HG02798 (cell line): ENCODE data around the gene IGF1R.

Experiments
- ATAC-seq: cut with Tn5 transposase; IDR thresholded peaks from one replicate; pipeline ENCODE4 v1.9.1; 2021; ENCODE audit warnings: mild to moderate bottlenecking; ENCODE audit not compliant: unreplicated experiment, poor library complexity

IGF1R gene

DNA sequence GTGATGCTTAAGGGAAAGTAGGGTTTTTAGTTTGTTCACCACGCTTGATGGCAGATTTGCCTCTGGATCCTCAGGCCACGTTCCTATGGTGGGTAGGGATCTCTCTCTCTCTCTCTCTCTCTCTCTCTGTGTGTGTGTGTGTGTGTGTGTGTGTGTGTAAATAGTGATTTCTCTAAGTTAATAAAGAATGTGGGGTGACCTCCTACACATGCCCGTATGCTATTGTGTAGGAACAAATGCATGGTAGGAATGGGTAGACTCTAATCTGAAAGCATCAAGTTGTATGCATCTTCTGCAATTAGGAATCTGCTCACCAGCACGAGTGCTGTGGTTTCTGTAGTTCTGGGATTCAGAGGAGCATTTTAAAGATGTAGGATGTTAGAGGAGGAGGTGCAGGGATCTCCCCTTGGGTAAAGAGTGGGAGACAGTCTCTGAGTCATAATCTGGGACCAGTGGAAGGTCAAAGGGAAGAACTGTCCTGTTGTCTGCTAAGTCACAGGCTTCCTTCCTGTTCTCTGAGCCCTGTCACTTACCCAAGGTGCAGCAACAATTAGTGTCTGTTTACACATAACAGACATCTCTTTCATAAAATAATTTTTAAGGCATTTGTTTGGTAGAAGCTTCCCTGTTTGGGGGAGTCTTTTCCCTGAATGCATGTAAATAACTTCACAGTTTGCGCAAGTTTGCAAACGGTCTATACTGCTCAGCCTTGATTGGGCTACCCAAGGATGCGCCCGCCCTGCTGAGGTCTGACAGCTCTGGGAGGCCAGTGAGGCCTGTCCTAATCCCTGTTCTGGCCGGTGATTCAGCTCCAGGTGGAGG, 139.8 kb downstream of the IGF1R start:
- ATAC-seq: no peak

DNA sequence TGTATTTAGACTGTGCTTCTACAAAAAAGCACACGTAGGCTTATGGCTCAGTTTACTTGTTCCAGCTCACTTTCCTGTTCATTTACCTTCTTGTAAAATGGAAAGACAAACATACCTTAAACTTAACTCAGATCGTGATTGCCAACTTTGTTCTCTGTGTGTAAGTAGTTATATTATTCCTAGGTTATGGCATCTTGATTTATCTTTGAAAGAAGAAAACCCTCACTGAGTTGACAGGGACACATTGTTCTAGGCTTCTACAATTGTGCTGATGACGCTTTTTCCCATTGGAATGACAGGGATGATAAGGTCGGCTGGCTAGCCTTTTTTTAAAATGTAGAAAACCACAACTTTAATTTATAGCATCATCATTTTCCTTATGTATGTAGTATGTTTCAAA, 140.7 kb downstream of the IGF1R start:
- no peak for ATAC-seq

DNA sequence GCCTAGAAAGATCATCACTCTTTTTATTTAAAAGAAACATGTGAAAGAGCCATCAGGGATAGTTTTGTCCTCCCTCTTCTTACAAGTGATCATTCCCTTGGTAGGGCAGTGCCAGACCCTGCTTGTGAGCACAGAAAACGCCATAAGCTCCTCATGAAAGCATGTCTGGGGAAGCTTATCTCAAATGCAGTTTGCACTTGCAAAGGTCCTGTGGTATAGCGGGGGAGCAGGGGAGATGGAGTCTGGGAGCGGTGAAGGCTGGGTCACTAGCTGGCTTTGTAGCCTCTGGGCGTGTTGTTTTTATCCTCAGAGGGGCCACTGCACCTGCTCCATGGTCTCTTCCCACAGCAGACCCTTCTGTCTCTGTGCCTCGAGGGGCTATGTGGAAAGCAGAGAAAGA, 141.9 kb downstream of the IGF1R start:
- no peak for ATAC-seq

DNA sequence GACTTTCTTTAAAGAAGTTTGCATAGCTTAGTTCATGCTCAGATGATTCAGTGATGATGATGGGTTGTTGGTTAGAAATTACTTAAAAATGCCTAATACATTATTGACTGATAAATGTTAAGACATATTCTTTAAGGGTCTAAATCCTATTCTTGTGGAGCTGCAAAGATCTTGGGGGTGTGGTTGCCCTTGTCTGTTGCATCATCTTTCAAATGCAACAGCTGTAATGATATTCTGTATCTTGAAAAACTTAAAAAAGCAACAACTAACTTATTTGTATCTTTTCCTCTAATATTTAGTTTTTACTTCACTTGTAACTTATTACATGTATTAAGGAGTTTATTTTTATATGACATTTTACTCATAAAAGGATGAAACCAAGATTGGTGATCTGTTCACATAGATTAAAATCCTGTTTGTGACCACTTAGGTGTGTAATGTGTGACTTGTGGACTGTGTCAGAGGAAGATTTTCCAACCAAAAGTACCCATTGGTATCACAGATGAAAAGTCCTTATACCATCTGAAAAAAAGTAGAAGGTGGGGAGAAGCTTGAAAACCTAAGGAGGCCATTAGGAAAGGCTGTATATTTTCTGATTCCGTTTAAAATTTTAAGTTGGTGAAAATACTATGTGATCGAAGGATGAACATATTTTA, 142.8 kb downstream of the IGF1R start:
- ATAC-seq: no peak

DNA sequence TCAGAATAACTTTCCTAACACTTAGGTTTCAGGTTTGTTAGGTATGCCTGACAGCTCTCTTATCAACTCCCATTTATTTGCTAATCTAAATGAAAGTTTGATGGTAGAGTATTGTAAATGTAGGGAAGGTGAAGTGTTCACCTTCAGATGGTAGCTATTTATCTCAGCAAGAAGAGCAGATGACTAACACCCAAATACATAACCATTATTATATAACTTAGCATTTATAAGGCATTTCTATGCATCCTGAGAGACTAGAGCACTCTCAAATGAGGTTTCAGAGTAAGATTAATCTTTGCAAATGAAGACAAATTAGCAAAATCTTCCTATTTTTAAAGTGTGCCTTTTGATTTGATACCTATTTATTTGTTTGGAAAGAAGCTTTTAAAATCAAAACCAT, 143.8 kb downstream of the IGF1R start:
- no peak for ATAC-seq

DNA sequence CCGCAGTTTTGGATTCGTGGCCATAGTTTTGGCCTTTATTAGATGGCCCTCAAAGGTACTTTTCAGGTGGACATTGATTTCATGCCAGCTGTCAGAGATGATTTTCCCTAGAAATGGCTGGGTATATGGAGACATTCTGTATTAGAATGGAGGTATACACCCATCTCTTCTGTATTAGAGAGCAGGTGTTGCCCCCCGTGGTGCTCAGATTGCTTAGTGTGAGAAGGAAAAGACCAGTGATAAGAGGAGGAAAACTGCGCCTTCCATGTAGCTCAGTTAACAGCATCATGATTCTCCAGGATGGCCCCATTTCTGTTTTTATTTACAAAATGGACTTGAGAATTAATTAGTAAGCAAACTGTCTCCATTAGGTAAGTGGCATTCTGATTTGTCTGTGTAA, 145.9 kb downstream of the IGF1R start:
- ATAC-seq: no peak

DNA sequence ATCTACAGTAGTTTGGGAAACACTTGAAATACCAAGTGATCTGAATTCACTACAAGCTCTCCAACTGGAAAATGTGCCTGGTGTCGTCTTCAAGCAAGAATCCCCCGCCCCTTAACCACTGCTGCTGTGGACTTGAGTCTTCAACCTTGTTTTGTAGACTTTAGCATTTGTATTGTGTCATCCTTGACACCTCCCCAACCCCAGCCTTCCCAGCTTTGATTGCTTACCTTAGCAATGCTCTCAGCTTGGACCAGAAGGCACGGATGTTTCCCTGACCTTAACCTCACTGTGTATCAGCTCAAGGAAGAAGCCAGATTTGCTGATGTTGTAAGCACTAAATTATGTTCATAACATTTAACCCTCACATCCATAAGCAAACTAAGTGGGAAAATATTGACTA, 146.4 kb downstream of the IGF1R start:
- ATAC-seq: no peak

GRCh38 chr15:98795980-98796379, 147.6 kb downstream of the IGF1R start:
- ATAC-seq: no peak

GRCh38 chr15:98796685-98797357, 148.5 kb downstream of the IGF1R start:
- ATAC-seq: no peak

GRCh38 chr15:98798375-98798893, 150.1 kb downstream of the IGF1R start:
- ATAC-seq: no peak

DNA sequence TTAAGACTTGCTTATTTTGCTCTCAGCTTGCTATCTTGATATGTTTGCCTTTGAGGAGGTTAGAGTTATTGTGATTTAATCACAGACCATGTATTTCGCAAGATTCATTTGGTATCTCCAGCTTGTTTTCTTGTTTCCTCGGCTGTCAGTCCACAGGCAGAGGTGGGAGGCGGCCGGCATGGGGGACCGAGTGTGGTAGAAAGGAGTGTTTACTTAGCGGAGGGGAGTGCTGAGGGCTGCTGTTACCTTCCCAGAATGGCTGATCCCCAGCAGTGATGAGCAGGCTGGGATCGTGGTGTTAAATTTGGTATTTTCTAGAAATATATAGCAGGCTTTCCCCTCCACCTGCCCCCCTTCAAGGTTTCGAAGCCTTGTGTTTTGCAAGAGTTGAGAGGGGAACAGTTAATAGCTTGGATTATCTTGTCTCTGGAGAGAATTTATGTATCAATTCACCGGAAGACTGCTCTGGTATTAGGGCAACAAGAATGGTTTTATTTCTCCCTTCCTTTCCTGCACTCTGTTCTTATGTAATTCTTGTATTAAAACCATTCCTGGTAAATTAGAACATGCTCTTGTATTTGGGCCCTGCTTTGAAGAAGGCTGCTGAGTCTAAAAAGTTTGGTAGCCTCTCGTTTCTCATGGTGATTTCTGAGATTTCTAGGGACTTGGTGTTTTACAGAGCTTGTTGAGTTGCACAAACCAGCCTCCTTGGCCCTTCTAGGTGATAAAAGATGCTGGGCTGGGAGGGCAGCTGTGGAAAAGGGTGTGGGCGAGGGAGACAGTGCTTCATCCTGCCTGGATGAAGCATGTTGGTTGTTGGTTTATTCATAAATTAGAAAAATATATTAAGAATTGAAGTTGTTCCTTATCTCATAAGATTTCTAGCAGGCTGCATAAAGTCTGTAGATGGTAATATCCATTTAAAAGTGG, 151.4 kb downstream of the IGF1R start:
- no peak for ATAC-seq

GRCh38 chr15:98800437-98801233, 152.3 kb downstream of the IGF1R start:
- ATAC-seq: no peak

DNA sequence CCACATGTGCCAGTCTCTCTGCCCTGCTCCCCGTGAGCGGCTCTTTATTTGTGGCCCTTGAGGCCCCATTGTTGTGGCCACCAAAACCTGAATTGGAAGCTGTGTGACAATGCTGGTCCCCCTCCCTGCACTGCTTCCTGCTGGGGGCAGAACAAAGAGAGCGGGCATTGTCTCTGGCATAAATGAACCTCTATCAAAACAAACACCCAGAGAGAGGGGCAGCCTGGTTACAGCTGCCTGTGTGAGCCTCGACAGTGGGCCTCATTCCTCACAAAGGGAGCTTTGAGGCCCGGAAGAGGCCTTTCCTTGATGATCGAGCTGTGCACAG, 152.9 kb downstream of the IGF1R start:
- ATAC-seq: no peak

GRCh38 chr15:98802187-98802586, 153.8 kb downstream of the IGF1R start:
- ATAC-seq: no peak

DNA sequence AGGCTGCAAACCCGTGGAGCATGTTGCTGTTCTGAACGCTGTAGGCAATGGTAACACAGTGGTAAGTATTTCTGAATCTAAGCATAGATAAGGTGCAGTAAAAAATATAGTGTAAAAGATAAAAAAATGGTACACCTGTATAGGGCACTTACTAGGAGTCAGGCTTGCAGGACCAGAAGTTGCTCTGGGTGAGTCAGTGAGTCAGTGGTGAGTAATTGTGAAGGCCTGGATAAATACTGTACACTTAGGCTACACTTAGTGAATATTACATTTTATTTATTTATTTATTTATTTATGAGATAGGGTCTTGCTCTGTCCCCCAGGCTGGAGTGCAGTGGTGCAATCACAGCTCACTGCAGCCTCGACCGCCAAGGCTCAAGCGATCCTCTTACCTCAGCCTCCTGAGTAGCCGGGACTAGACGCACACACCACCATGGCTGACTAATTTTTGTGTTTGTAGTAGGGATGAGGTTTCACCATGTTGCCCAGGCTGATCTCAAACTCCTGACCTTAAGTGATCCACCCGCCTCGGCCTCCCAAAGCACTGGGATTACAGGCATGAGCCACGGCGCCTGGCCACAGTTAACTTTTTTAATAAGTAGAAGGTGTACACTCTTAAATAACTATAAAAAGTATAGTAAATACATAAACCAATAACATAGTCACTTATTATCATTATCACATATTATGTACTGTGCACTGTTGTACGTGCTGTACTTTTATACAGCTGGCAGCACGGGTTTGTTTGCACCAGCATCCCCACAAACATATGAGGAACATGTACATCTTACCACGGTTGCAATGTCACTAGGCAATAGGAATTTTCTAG, 155.1 kb downstream of the IGF1R start:
- ATAC-seq: no peak

DNA sequence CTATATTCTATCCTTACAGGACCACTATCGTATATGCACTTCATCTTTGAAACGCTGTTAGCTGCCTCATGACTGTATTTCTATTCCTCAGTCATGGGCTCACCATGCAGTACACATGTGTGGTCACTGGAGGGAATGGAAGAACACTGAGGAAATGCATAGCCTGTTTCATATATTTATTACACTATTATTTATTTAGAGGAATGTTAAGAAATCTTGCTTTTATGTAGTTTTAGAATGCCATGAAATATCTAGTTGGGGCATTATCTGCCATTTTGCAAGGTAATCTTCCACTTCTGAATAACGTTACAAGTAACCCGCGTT, 155.7 kb downstream of the IGF1R start:
- no peak for ATAC-seq

DNA sequence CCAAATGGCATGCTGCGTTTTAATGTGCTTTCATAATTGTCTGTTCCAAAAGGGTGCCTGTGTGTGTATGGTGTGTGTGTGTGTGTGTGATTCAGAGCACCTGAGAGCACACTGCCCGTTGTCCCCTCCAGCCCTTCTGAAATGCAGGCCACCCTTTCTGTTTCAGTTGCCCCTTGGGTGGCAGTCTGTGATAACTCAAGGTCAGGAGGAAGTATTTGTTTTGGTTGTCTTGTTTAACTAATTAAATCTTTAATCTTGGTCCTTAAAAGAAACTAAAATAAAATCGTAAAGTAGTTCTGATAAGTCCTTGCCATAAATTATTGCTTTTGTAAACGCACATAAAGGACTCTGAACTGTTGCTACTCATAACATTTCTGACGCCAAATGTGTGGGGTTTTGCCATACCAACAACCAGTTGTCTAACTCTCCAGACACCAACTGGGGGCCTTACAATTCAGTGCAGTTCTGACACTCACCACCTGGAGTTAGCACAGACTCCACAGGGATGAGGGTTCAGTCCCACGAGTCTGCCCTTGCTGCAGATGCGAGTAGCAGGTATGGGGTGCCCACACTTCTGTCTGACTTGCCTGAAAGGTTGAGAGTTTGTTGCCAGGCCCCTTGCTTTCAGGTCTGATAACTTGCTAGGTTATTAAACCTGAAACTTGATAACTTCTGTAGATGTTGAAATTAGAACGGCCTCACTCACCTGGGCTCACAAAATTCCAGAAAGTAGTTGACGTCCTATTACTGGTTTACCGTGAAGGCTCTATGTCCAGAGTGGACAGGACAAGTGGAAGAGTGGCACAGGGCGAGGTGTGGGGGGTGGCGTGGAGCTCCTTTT, 157.3 kb downstream of the IGF1R start:
- ATAC-seq: no peak
